NCI-H345 (cell line): ENCODE data around the gene HSPB3.
"Not testable (repeated sequence)": the region's sequence is repeated elsewhere in the genome, so short reads cannot be mapped to it uniquely, and the experiment has no call there.

Source experiments
- DNase-seq: peaks from one replicate; lab custom pipeline; 2025; lab: John Stamatoyannopoulos, UW

HSPB3 gene, protein sequence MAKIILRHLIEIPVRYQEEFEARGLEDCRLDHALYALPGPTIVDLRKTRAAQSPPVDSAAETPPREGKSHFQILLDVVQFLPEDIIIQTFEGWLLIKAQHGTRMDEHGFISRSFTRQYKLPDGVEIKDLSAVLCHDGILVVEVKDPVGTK

GRCh38 chr5:54455413-54456157 is at the start of gene HSPB3:
Gene HSPB3, plus strand, starts transcription at chr5:54455699. Its CDS starts 91 bp downstream, at chr5:54455790.
- DNase-seq, result no peak

DNA sequence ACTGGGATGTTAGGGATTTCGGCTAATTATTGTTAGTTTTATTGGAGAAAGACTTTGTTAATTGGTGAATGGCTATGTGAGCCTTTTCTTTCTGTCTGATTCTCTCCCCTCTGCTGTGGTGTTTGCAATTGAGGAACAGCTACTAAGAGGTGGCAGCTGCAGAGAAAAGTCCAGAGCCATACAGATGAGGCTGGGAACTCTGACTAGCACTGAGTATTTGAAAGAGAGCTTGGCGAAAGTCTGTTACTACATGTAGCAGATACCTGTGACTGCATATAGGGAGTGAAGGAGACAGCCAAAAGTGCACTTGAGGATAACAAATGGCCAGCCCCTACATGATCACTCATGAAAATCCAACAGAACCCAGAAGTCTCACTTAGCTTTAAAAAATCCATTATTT is 44.3 kb upstream of the HSPB3 start:
- DNase-seq, result no peak

DNA sequence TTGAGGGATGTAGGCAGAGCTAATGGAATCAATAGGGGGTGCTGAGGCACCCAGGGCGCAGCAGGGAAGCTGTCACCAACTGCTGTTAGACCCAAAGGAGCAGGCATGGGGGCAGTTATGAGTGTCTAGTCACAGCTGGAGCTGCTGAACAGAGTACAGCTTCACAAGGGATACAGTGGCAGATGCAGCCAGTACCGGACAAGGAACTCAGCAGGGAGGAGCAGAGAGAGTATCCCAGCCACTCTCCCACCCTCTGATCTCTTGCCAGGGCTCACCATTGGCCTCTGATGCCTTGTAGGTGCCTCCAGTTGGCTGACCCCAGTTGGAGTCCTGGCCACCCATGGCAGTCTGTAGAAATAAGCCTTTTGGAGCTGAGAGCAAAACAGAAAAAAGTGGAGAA is 42.6 kb upstream of the HSPB3 start:
- peak; percentile 5 for DNase-seq

DNA sequence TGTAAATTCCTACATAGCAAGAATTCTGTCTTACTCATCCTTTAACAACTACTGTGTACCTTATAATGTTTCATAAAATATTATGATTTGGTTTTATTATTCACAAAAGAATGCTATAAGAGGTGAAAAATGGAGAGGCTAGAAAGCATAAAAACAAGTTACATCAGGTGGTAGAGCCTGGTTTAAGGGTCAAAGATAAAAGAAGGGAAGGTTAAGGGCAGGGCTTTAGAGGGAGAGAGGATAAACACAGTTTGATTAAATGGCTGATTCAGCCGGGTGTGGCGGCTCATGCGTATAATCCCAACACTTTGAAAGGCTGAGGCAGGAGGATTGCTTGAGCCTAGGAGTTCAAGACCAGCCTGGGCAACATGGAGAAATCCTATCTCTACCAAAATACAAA is 40.4 kb upstream of the HSPB3 start:
- DNase-seq, result no peak

DNA sequence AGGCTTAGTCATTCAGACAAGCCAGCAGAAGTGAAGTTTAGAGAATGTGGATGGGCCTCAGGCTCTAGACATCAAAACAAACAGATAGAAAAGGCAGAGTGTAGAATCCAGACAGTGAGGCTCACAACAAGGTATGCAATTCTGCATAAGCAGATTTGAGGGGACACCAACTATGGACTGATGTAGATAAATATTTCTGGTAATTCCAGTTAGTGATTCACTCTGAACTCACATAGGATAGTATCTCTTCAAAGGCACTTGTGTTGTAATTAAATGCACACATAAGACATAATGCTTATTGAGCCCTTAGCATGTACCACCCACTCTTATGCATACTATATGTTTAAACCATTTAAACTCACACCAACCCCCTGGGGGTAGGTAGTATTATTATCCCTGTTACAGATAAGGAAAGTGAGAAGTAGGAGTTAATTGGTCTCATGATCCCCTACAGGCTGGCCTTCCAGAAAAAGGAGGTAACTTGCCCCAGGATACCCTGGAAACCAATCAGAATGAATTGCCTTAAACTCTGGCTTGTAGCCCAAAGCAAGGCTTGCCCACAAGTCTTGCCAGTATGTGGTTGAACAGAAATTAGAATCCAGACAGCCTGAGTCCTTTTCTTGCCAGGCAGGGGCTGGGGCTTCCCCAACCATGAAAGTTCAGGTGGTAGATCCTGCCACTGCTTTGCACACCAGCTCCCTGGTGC is 39.5 kb upstream of the HSPB3 start:
- DNase-seq, result no peak

DNA sequence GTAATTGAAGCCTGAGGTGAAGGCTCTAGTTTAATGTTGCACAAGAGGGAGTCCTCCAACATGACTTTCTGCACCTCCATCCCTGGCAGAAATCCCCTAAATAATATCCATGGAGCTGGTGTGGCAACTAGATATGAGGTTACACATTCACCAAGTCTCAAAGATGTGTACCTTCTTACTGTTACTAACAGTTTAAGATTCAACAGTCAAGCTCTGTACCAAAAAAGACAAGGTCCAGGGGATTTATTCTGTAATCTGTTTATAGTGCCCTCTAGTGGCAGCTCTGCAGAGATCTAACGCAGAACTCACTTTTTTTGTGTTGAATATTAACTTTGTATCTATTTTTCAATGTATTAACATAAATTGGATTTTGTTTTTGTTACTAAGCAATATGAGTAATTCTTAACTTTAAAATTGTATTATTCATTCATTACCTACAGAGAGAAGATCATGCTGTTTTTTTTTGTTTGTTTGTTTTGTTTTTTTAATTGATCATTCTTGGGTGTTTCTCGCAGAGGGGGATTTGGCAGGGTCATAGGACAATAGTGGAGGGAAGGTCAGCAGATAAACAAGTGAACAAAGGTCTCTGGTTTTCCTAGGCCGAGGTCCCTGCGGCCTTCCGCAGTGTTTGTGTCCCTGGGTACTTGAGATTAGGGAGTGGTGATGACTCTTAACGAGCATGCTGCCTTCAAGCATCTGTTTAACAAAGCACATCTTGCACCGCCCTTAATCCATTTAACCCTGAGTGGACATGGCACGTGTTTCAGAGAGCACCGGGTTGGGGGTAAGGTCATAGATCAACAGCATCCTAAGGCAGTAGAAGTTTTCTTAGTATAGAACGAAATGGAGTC is 35.7 kb upstream of the HSPB3 start:
- peak; percentile 47 for DNase-seq

DNA sequence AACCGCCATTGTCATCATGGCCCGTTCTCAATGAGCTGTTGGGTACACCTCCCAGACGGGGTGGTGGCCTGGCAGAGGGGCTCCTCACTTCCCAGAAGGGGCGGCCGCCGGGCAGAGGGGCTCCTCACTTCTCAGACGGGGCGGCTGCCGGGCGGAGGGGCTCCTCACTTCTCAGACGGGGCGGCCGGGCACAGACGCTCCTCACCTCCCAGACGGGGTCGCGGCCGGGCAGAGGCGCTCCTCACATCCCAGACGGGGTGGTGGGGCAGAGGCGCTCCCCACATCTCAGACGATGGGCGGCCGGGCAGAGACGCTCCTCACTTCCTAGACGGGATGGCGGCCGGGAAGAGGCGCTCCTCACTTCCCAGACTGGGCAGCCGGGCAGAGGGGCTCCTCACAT is 35.0 kb upstream of the HSPB3 start:
- DNase-seq, result not testable (repeated sequence)

DNA sequence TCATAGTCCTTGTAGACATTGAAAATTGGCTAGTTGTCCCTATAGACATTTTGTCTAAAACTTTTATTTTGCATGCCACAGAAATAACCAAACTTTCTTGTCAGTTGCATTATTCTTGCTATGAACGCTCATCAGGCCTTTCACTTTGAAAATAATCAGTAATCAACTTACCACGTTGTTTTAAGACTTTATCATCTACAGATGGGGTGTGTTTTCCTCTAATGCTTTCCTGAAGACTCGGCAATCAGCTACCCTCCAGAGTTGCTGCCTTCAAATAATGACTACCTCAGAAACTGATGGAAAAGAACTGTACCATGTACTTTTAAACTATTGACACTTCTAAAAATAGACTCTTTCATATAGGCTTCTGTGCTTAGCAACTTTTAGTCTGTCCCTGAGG is 33.5 kb upstream of the HSPB3 start:
- DNase-seq, result no peak

- DNase-seq, result no peak
Measured at GRCh38 chr5:54425258-54425657, 30.2 kb upstream of the HSPB3 start.

DNA sequence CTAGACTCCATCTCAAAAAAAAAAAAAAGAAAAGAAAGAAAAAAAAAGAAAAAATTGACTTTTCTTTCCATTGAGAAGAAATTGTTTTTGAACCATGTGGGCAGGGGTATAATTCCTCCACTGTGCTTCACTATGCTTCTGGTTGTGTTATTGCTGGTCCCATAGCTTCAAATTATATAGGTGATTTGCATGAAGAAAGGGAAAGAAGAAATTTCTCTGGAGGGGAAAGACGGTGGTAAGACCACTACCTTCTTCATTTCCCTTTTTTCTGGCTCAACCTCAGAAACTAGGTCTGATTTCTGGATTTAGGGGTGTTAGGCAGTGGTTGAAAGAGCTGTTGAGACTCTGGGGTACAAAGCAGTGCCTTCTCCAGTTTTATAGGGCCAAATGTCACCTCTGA is 29.3 kb upstream of the HSPB3 start:
- DNase-seq, result no peak

DNA sequence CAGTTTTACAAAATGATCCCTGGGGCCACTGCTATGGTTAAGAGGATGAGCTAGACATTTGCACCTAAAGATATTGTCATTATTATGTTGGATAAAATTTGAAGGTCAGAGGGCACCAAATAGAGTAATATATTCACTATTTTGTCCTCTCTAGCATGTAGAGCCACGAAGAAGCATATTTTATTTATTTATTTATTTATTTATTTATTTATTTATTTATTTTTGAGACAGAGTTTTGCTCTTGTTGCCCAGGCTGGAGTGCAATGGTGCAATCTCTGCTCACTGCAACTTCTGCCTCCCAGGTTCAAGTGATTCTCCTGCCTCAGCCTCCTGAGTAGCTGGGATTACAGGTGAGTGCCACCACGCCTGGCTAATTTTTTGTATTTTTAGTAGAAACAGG is 20.8 kb upstream of the HSPB3 start:
- not testable (repeated sequence) for DNase-seq

- DNase-seq, result no peak
Measured at GRCh38 chr5:54438620-54439389, 16.7 kb upstream of the HSPB3 start.

DNA sequence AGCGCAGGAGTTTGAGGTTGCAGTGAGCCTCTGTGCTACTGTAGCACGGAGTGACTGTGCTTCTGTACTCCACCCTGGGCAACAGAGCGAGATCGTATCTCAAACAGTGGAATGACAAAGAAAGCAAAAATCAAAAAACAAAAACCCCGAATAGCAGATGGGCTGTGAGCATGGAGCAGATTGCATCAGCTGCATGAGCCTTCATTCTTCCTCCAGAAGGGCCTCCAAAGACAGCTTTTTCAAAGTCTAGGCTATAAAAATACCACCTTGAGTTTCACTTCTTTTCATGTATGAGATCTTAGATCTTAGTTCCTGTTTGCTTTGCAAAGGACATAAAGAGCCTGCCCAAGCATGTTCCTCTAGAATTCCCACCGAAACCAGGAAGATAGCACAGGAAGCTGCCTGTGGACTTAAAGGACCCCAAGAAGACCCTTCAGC is 15.0 kb upstream of the HSPB3 start:
- DNase-seq, result no peak

- DNase-seq, result no peak
Measured at GRCh38 chr5:54442271-54442670, 13.2 kb upstream of the HSPB3 start.

- DNase-seq, result no peak
Measured at GRCh38 chr5:54443270-54443669, 12.2 kb upstream of the HSPB3 start.

GRCh38 chr5:54445691-54446378 is 9.7 kb upstream of the HSPB3 start:
- DNase-seq, result no peak

GRCh38 chr5:54446379-54446732 is 9.1 kb upstream of the HSPB3 start:
- no peak for DNase-seq

GRCh38 chr5:54449923-54450322 is 5.6 kb upstream of the HSPB3 start:
- no peak for DNase-seq

GRCh38 chr5:54450542-54450941 is 5.0 kb upstream of the HSPB3 start:
- DNase-seq, result no peak

GRCh38 chr5:54453046-54453445 is 2.5 kb upstream of the HSPB3 start:
- DNase-seq, result no peak

GRCh38 chr5:54454602-54455001 is 897 bp upstream of the HSPB3 start:
- DNase-seq, result no peak
